Measurements from ENCODE around the gene RPL41. TPM values are rescaled to one million over a fixed set of nuclear protein-coding genes. Genes with fewer than 3 reads are reported as not detected.

Gene RPL41
- polyA plus RNA-seq, 1 of the 3 experiments (the other 2 are of a cell fraction) = 12,464 TPM

- Histone ChIP-seq H3K79me2 (ENCODE audit: insufficient read depth) (no peaks in the 10 kb centered on the region), H3F3A (replicated peaks; ENCODE audit: insufficient read depth) (no peaks in the 10 kb centered on the region), H3K27ac (ENCODE audit: low read depth in 2 of 2, low read length in 1 of 2) (no peak overlapping the region), H3K9ac (no peak overlapping the region), H3K9me2 (no peaks in the 10 kb centered on the region), H3K4me2 (no peak overlapping the region), H3K36me3 (replicated peaks in 1 of 2; ENCODE audit: control insufficient read depth in 1 of 2, insufficient read depth in 2 of 2, low read length in 1 of 2) (no peaks in the 10 kb centered on the region), H3K27me3 (ENCODE audit: insufficient read depth) (no peaks in the 10 kb centered on the region), H3K4me3 (ENCODE audit: low read depth in 2 of 2, low read length in 1 of 2) (no peak overlapping the region), H4K20me1 (ENCODE audit: insufficient read depth) (no peaks in the 10 kb centered on the region), H3K9me3 (no peaks in the 10 kb centered on the region), H3K4me1 (ENCODE audit: control insufficient read depth in 1 of 2, insufficient read depth in 2 of 2, low read depth in 1 of 2, low read length in 1 of 2) (peaks cover 0 to 3% of the 10 kb centered on the region in 2 experiments; a peak in 1 of 4 replicates), H2AFZ (ENCODE audit: low read depth) (no peak overlapping the region)
- TF ChIP-seq GATA2 (CRISPR knock-in tag; IDR thresholded peaks at IDR 0.05) = no peak
- TF ChIP-seq, protein P1, sequence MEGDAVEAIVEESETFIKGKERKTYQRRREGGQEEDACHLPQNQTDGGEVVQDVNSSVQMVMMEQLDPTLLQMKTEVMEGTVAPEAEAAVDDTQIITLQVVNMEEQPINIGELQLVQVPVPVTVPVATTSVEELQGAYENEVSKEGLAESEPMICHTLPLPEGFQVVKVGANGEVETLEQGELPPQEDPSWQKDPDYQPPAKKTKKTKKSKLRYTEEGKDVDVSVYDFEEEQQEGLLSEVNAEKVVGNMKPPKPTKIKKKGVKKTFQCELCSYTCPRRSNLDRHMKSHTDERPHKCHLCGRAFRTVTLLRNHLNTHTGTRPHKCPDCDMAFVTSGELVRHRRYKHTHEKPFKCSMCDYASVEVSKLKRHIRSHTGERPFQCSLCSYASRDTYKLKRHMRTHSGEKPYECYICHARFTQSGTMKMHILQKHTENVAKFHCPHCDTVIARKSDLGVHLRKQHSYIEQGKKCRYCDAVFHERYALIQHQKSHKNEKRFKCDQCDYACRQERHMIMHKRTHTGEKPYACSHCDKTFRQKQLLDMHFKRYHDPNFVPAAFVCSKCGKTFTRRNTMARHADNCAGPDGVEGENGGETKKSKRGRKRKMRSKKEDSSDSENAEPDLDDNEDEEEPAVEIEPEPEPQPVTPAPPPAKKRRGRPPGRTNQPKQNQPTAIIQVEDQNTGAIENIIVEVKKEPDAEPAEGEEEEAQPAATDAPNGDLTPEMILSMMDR (IDR thresholded peaks at IDR 0.05) = peak; percentile 43
- 0 out of 2 replicates have a peak, but pooled peaks have one; percentile 9 for TF ChIP-seq RAD21 (IDR thresholded peaks at IDR 0.05; ENCODE audit: low read length)
- WGBS (ENCODE audit: low lambda C conversion rate) = 85% methylated on average over 15 of the region's 15 CpGs
- POLR2A ChIA-PET = no interaction called here
- CTCF ChIA-PET = interaction anchor here (0.7 to 2.8 kb wide), 3 partner anchors 11 to 20 kb away, joined by 4 to 7 read pairs (median 4); partner anchors contain the start of gene PA2G4
- no peak for DNase-seq
Measured at GRCh38 chr12:56084958-56085543, 31.4 kb upstream of the RPL41 start.

GRCh38 chr12:56086096-56086495 lies 30.3 kb upstream of the RPL41 start:
- Histone ChIP-seq H4K20me1 (ENCODE audit: insufficient read depth) (no peaks in the 10 kb centered on the region), H3K9me2 (no peaks in the 10 kb centered on the region), H3K27me3 (ENCODE audit: insufficient read depth) (no peaks in the 10 kb centered on the region), H3K4me3 (ENCODE audit: low read depth in 2 of 2, low read length in 1 of 2) (no peak overlapping the region), H3K27ac (ENCODE audit: low read depth in 2 of 2, low read length in 1 of 2) (no peak overlapping the region), H3K9ac (no peak overlapping the region), H3K36me3 (replicated peaks in 1 of 2; ENCODE audit: control insufficient read depth in 1 of 2, insufficient read depth in 2 of 2, low read length in 1 of 2) (no peaks in the 10 kb centered on the region), H3K9me3 (no peaks in the 10 kb centered on the region), H3F3A (replicated peaks; ENCODE audit: insufficient read depth) (no peaks in the 10 kb centered on the region), H3K79me2 (ENCODE audit: insufficient read depth) (no peaks in the 10 kb centered on the region), H2AFZ (ENCODE audit: low read depth) (no peak overlapping the region), H3K4me2 (no peak overlapping the region), H3K4me1 (ENCODE audit: control insufficient read depth in 1 of 2, insufficient read depth in 2 of 2, low read depth in 1 of 2, low read length in 1 of 2) (no peaks in the 10 kb centered on the region)
- WGBS (ENCODE audit: low lambda C conversion rate) = 95% methylated on average over 3 of the region's 3 CpGs
- ChIA-PET POLR2A (no interaction called here), CTCF (interaction anchor here (1.6 to 2.8 kb wide), 2 partner anchors 10 to 19 kb away, joined by 4 to 7 read pairs; partner anchors contain the start of gene PA2G4)
- no peak for DNase-seq
- TF ChIP-seq FOXJ3 (CRISPR knock-in tag; IDR thresholded peaks at IDR 0.05) (no peak), EZH2phosphoT487 (IDR thresholded peaks at IDR 0.05; ENCODE audit: borderline replicate concordance, low read depth) (no peak), ZBTB33 (IDR thresholded peaks at IDR 0.05; ENCODE audit: borderline replicate concordance, low read depth) (no peak), MXI1 (IDR thresholded peaks at IDR 0.05; ENCODE audit: low read depth, low read length) (no peak), TEAD4 (IDR thresholded peaks at IDR 0.05; ENCODE audit: borderline replicate concordance, insufficient read depth) (no peak), SIN3A (IDR thresholded peaks at IDR 0.05; ENCODE audit: borderline replicate concordance, low read depth, low read length) (no peak), USF1 (IDR thresholded peaks at IDR 0.05; ENCODE audit: borderline replicate concordance, low read depth) (no peak), TCF12 (IDR thresholded peaks at IDR 0.05) (no peak), MEF2A (IDR thresholded peaks at IDR 0.05; ENCODE audit: borderline replicate concordance, low read depth) (no peak), JUND (IDR thresholded peaks at IDR 0.05) (no peak)
- TF ChIP-seq, protein P2, sequence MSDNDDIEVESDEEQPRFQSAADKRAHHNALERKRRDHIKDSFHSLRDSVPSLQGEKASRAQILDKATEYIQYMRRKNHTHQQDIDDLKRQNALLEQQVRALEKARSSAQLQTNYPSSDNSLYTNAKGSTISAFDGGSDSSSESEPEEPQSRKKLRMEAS (IDR thresholded peaks at IDR 0.05; ENCODE audit: low read depth) = no peak
- TF ChIP-seq, protein P1 (IDR thresholded peaks at IDR 0.05) = no peak
- TF ChIP-seq, protein P3, sequence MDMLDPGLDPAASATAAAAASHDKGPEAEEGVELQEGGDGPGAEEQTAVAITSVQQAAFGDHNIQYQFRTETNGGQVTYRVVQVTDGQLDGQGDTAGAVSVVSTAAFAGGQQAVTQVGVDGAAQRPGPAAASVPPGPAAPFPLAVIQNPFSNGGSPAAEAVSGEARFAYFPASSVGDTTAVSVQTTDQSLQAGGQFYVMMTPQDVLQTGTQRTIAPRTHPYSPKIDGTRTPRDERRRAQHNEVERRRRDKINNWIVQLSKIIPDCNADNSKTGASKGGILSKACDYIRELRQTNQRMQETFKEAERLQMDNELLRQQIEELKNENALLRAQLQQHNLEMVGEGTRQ (IDR thresholded peaks at IDR 0.05; ENCODE audit: borderline replicate concordance, low read depth, low read length) = no peak
- TF ChIP-seq, protein P4, sequence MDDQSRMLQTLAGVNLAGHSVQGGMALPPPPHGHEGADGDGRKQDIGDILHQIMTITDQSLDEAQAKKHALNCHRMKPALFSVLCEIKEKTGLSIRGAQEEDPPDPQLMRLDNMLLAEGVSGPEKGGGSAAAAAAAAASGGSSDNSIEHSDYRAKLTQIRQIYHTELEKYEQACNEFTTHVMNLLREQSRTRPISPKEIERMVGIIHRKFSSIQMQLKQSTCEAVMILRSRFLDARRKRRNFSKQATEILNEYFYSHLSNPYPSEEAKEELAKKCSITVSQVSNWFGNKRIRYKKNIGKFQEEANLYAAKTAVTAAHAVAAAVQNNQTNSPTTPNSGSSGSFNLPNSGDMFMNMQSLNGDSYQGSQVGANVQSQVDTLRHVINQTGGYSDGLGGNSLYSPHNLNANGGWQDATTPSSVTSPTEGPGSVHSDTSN (IDR thresholded peaks at IDR 0.05) = no peak
